ENCODE results near the gene USP38.

DNA sequence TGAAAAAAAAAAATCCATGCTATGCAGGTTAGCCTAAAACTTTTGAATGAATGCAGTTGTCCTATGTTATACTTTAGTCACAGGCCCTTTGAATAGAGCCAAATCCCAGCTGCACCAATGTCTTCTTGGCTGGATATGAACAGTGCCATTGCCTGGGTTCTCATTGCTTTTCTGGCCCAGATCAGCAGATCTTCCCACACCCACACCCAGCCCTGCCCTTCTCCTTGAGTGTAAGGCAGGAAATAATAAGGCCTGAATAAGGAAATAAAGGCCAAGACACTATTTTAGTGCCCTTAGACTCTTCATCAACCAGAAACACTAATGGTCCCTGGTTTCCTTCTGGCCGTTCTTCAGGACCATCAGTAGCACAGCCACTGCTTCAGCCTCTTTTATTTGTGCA, 66.6 kb downstream of the USP38 start:
- TF ChIP-seq, protein P1, sequence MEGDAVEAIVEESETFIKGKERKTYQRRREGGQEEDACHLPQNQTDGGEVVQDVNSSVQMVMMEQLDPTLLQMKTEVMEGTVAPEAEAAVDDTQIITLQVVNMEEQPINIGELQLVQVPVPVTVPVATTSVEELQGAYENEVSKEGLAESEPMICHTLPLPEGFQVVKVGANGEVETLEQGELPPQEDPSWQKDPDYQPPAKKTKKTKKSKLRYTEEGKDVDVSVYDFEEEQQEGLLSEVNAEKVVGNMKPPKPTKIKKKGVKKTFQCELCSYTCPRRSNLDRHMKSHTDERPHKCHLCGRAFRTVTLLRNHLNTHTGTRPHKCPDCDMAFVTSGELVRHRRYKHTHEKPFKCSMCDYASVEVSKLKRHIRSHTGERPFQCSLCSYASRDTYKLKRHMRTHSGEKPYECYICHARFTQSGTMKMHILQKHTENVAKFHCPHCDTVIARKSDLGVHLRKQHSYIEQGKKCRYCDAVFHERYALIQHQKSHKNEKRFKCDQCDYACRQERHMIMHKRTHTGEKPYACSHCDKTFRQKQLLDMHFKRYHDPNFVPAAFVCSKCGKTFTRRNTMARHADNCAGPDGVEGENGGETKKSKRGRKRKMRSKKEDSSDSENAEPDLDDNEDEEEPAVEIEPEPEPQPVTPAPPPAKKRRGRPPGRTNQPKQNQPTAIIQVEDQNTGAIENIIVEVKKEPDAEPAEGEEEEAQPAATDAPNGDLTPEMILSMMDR (IDR thresholded peaks at IDR 0.05; ENCODE audit: low read depth, low read length) = no peak
- TF ChIP-seq EZH2phosphoT487 (IDR thresholded peaks at IDR 0.05; ENCODE audit: low read depth) = no peak

All from OCI-LY3 (cell line).